Esophagus muscularis mucosa (tissue), 4 donors: ENCODE measurements around the gene FBXO24. TPM values are rescaled to one million over a fixed set of nuclear protein-coding genes. Genes with fewer than 3 reads are reported as not detected.
A peak's percentile ranks its signal among the peaks of the same experiment; 100 is the strongest.

Experiments used
- DNase-seq: peaks from one replicate; pipeline ENCODE4 v3.0.0-alpha.2; 2017; ENCODE audit errors: extremely low spot score
- H3K27ac ChIP-seq, 4 donors: fragments of 200-600 bp; sonication (generic); replicated peaks in 1 of 4; 1 replicate in 3 of 4; 2 replicates in 1 of 4; pipeline ENCODE4 v1.5.1; 2016 to 2019; ENCODE audit warnings: mild to moderate bottlenecking in 1 of 4
- H3K27me3 ChIP-seq, 4 donors: fragments of 200-600 bp; sonication (generic); one replicate each; pipeline versions ENCODE4 v1.5.1 to v1.6.0; 2016 to 2019
- H3K36me3 ChIP-seq, 4 donors: fragments of 200-600 bp; sonication (generic); one replicate each; pipeline ENCODE4 v1.5.1; 2016 to 2019
- H3K4me1 ChIP-seq, 4 donors: fragments of 200-600 bp; sonication (generic); one replicate each; pipeline ENCODE4 v1.5.1; 2016 to 2019
- H3K4me3 ChIP-seq, 4 donors: fragments of 200-600 bp; sonication (generic); 1 replicate in 2 of 4; 2 replicates in 2 of 4; pipeline ENCODE4 v1.5.1; 2016 to 2019; ENCODE audit warnings: mild to moderate bottlenecking in 4 of 4, moderate library complexity in 1 of 4
- H3K9me3 ChIP-seq, 4 donors: fragments of 200-600 bp; sonication (generic); 1 replicate in 3 of 4; 2 replicates in 1 of 4; pipeline ENCODE4 v1.5.1; 2016 to 2019
- EP300 ChIP-seq: sonication (generic); formaldehyde crosslinking; IDR thresholded peaks from one replicate; pipeline ENCODE4 v1.6.1; 2017; ENCODE audit warnings: antibody characterized with exemption
- POLR2A ChIP-seq: fragments of 450-650 bp; IDR thresholded peaks from one replicate; pipeline ENCODE4 v1.6.1; 2017; ENCODE audit warnings: antibody characterized with exemption, moderate library complexity, mild to moderate bottlenecking, low read depth
- POLR2AphosphoS5 ChIP-seq, 2 donors: sonication (generic); formaldehyde crosslinking; IDR thresholded peaks; one replicate each; pipeline ENCODE4 v1.6.1; 2017; ENCODE audit warnings: antibody characterized with exemption in 2 of 2
- WGBS: methylation state at CpG from one replicate; pipeline ENCODE4 v1.1.5; 2018; 5-methylcytosine and 5-hydroxymethylcytosine counted together
- intact Hi-C: fragments of 100-400 bp; cut with DNase I; formaldehyde crosslinking; loops from one replicate; pipeline ENCODE4 v1.15.1; 2023
- total RNA-seq, 4 donors: library from RNA; depleted of rRNA; stranded (reverse); fragments of >200 nt; gene quantifications; one replicate each; pipeline versions ENCODE4 v1.1.0 to v1.2.1, GENCODE V29; 2016
- TF ChIP-seq, protein P1 (sequence below), 3 experiments: fragments of 200-600 bp in 2 of 3; fragments of 450-650 bp in 1 of 3; sonication (generic) in 2 of 3; IDR thresholded peaks; one replicate each; pipeline ENCODE4 v1.5.1; 2017 to 2019; ENCODE audit warnings: antibody characterized with exemption in 3 of 3, mild to moderate bottlenecking in 2 of 3, moderate library complexity in 1 of 3

FBXO24 gene
- total RNA-seq, 4 donors from 2014 or later = 0.13 to 0.83 (median 0.48) TPM

DNA sequence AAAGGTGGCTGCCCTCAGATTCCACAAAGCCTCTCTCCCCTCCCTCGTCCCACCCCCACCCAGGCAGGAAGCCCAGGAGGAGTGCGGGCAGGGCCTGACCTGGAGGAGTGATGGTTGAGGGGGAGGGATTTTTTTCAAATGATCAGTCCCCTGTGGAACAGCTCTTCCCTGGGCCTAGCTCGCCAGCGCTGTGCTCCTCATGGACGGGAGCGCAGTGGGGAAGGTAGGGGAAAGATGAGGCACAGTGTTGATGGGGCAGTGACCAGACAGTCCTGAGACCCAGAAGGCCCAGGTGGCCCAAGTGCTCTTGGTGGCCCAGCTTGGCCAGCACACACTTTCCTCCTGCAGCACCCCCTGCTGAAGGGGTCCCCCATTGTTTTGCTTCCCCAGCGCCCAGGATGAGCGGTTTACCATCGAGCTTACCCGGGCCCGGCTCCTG, 21.0 kb upstream of the FBXO24 start:
- Histone ChIP-seq H3K27ac (no peak overlapping the region), H3K4me3 (no peak overlapping the region), H3K27me3 (peaks cover 0 to 3% (median under 1%) of the 10 kb centered on the region in 4 donors), H3K36me3 (peaks cover 10 to 62% (median 33%) of the 10 kb centered on the region in 4 donors), H3K9me3 (no peaks in the 10 kb centered on the region), H3K4me1 (peaks cover 9 to 35% (median 14%) of the 10 kb centered on the region in 4 donors)
- WGBS = 95% methylated on average over 11 of the region's 11 CpGs
- TF ChIP-seq POLR2AphosphoS5 (IDR thresholded peaks at IDR 0.05) (no peak), POLR2A (no peak), EP300 (no peak)
- TF ChIP-seq, protein P1, sequence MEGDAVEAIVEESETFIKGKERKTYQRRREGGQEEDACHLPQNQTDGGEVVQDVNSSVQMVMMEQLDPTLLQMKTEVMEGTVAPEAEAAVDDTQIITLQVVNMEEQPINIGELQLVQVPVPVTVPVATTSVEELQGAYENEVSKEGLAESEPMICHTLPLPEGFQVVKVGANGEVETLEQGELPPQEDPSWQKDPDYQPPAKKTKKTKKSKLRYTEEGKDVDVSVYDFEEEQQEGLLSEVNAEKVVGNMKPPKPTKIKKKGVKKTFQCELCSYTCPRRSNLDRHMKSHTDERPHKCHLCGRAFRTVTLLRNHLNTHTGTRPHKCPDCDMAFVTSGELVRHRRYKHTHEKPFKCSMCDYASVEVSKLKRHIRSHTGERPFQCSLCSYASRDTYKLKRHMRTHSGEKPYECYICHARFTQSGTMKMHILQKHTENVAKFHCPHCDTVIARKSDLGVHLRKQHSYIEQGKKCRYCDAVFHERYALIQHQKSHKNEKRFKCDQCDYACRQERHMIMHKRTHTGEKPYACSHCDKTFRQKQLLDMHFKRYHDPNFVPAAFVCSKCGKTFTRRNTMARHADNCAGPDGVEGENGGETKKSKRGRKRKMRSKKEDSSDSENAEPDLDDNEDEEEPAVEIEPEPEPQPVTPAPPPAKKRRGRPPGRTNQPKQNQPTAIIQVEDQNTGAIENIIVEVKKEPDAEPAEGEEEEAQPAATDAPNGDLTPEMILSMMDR (IDR thresholded peaks at IDR 0.05) = no peak
- intact Hi-C loops = no loop called here
- no peak for DNase-seq

DNA sequence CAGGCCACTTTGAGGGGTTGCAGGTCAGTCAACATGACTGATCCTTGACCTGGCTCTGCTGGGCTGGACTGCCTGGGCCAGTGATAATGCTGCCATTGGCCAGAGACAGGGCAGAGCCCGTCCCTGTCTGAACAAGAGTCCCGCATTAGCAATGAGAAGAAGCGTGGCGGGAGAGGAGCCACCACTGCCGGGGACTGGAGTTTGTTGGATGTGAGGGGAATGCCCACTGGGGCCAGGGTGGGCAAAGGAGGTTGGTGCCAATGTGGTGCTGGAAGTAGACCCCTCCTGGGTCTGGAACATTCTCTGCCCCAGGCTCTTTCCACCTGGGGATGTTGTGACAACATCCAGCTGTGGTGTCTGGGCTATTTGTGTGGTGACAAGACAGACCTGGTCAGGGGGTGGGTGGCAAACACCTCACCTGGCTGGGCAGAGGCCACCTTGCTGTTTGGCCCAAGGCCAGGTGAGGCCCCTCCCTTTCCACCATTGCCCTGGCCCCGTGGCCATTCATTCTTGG, 20.1 kb upstream of the FBXO24 start:
- TF ChIP-seq EP300 (no peak), POLR2A (no peak), POLR2AphosphoS5 (IDR thresholded peaks at IDR 0.05) (no peak)
- TF ChIP-seq, protein P1 (IDR thresholded peaks at IDR 0.05) = no peak
- Histone ChIP-seq H3K4me1 (peaks cover 13 to 44% (median 23%) of the 10 kb centered on the region in 4 donors), H3K27me3 (peaks cover 0 to 11% (median 1%) of the 10 kb centered on the region in 4 donors), H3K27ac (no peak overlapping the region), H3K36me3 (peaks cover 10 to 53% (median 31%) of the 10 kb centered on the region in 4 donors), H3K9me3 (no peaks in the 10 kb centered on the region), H3K4me3 (no peak overlapping the region)
- no peak for DNase-seq
- 85% methylated on average over 6 of the region's 6 CpGs for WGBS
- intact Hi-C loops = no loop called here

DNA sequence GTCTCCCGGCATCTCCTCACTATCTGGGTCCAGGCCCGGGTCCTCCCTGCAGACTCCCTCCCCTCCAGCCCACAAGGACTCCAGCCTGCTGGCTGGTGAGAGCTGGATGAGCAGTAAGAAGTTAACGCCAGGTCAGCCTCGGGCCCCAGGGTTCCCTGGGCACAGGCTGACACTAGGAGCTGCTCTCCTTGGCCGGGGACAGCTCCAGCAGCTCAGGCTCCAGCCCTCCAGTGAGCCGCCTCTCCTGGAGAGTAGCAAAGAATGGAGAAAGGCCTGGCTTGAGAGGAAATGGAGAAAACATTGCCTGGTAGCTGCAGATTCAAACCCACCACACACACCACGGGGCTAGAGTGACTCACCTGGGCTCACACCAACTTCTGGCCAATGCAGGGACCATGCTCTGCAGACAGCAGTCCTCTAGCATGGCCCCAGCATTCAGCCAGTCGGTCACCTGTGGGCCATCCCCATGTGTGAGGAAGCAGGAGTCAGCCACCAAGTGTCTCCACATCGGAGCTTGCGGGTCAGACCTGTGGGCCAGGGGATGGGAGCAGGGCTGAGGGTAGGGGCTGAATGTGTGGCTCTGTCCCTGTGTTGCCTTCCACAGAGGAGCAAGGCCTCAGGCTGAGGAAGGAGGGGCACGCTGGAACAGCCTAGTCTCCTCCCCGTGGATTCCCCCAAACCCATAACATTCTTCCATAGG, 18.9 kb upstream of the FBXO24 start:
- Histone ChIP-seq H3K4me1 (peaks cover 13 to 45% (median 24%) of the 10 kb centered on the region in 4 donors), H3K27ac (peak overlapping the region in 1 of 4 donors; percentile 15), H3K4me3 (no peak overlapping the region), H3K9me3 (no peaks in the 10 kb centered on the region), H3K27me3 (peaks cover 0 to 20% (median 1%) of the 10 kb centered on the region in 4 donors), H3K36me3 (peaks cover 4 to 42% (median 24%) of the 10 kb centered on the region in 4 donors)
- no peak for TF ChIP-seq POLR2AphosphoS5 (IDR thresholded peaks at IDR 0.05)
- no peak for DNase-seq
- 69% methylated on average over 10 of the region's 12 CpGs for WGBS
- intact Hi-C loops = no loop called here

DNA sequence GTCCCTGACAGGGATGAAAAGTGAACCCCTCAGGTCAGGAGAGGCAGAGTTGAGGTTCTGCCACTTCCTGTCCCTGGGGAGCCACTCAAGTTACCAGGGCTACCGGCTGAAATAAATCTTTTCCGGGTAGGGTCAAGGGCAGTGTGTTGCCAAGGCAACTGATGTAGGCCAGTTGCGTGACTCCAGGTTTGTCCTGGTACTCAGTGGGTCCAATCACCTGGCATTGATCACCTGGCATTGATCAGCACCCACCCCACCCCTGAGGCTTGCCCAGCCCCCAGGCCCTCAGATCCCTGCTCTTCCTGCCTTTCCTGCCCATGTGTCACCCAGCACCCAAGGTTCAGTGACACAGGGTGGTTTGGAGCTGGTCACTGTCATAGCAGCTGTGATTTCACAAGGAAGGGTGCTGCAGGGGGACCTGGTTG, 18.4 kb upstream of the FBXO24 start:
- Histone ChIP-seq H3K4me3 (no peak overlapping the region), H3K27ac (no peak overlapping the region), H3K27me3 (peaks cover 0 to 26% (median 1%) of the 10 kb centered on the region in 4 donors), H3K9me3 (no peaks in the 10 kb centered on the region), H3K4me1 (peaks cover 13 to 45% (median 24%) of the 10 kb centered on the region in 4 donors), H3K36me3 (peaks cover 0 to 36% (median 20%) of the 10 kb centered on the region in 4 donors)
- WGBS = 77% methylated on average over 3 of the region's 3 CpGs
- intact Hi-C loops = no loop called here
- no peak for DNase-seq
- TF ChIP-seq POLR2A (no peak), EP300 (no peak), POLR2AphosphoS5 (IDR thresholded peaks at IDR 0.05) (no peak)
- TF ChIP-seq, protein P1 (IDR thresholded peaks at IDR 0.05) = no peak

DNA sequence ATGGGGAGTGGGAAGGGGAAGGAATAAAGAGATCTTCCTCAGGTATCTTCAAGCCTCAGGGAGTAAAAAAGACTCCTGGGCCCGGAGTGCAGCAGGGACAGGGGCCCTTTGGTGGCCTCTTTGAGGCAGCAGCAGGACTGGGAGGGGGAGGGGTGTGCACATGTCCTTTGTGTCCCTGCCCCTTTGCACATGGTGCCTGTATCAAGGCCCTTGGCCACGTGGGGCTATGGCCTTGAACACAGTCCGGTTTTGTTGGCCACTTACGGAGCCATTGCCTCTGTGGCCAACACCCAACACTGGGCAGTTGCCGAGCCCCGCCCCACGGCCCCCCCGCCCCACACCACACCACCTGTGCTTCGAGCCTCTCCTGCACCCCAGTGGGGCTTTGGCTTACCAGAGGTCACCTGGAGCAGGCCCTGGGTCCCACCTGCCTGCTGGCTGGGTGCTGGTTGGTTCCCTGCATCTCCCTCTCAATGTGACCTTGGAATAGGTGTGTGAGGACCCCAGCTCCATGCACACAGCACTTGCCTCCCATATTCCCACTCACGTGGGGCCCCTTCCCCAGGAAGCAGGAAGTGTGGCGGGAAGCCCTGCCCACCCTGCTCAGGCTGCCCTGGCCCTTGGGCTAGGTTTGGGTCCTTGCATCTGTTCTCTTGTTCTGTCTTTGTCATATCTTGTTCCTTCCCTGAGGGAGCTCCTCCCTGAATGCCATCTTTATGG, 17.8 kb upstream of the FBXO24 start:
- Histone ChIP-seq H3K27me3 (peaks cover 0 to 32% (median 1%) of the 10 kb centered on the region in 4 donors), H3K9me3 (no peaks in the 10 kb centered on the region), H3K4me1 (peaks cover 13 to 45% (median 24%) of the 10 kb centered on the region in 4 donors), H3K27ac (no peak overlapping the region), H3K4me3 (no peak overlapping the region), H3K36me3 (peaks cover 0 to 35% (median 16%) of the 10 kb centered on the region in 4 donors)
- 93% methylated on average over 2 of the region's 11 CpGs for WGBS
- TF ChIP-seq EP300 = no peak
- TF ChIP-seq, protein P1 (IDR thresholded peaks at IDR 0.05) = no peak
- TF ChIP-seq POLR2AphosphoS5 (IDR thresholded peaks at IDR 0.05) = no peak
- TF ChIP-seq POLR2A = no peak
- no peak for DNase-seq
- intact Hi-C loops = no loop called here
